ENCODE measurements around the gene ARNT2.
A peak's percentile ranks its signal among the peaks of the same experiment; 100 is the strongest.

The ARNT2 gene

DNA sequence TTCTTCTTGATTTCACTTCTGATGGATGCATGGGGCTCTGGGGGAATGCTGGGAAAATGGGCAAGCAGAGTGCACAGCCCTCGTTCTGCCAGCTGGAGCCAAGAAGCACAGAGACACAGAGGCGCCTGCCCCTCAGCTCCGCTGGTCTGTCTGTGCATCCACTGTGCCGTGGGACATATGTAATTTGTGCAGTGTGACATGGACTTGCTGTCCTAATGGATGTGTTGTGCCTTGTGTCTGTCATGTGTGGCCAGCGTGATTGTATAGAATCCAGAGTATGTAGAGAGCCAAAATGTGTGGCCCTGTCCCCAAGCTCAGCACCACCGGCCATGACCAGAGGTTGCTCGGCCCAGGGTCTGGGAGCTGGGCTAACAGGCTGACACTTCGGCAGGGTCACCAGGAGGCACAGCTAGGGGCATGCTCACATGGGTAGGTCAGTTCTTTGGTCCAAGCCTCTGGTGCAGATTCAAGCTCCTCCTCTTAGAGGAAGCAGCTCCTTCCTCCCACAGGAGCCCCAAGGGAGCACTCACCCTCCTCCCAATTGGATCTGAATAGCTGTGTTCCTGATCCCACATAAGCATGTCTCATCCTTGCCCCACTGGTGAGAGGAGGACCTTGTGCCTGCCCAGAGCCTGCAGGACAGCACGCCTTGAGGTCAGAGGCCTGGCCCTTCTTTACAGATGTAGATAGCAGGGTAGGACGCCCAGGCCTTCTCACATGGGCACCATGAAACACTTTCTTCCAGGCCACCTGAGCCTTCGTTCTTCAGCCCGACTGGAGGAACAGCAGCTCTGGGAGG is 190.1 kb downstream of the ARNT2 start:
- DNase-seq (ENCODE audit: low read depth): no peak

DNA sequence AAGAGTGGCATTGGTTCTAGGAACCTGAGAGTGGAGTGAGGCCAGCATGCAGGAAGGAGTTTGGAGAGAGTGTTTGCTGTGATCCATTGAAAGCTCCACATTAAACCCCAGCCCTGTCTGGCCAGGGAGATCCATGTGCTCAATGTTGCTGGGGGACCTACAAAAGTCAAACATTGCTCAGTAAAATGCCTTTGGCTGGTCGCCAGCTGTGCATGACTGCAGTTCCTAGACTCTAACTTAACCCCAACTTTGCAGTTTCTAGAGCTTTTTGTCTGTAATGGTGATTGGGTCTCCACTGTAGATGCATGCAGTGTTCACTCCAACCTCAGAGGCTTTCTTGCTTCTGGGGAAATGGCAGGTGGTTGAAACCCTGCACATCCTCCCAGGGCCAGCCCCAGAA is 191.2 kb downstream of the ARNT2 start:
- DNase-seq (ENCODE audit: low read depth): no peak

DNA sequence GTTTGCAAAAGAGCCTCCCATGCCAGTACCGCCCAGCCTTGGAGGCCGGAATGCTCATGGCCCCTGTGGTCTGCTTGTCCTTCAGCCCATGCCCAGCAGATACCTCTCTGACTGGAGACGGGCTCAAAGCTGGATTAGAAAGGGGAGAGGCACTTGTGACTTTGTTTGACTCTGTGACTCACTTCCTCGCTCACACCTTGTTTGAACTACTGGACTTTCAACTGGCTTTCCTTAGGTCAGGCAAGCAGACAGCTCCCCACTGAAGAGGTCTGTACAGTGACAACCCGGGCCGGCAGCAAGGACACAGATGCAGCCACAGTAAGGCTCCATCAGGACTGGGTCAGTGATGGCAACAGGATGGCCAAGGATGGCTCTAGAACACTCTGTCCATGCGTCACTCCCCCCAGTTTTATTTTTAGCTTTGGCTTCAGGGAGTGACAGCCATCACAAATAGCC is 192.4 kb downstream of the ARNT2 start:
- DNase-seq (ENCODE audit: low read depth): no peak

DNA sequence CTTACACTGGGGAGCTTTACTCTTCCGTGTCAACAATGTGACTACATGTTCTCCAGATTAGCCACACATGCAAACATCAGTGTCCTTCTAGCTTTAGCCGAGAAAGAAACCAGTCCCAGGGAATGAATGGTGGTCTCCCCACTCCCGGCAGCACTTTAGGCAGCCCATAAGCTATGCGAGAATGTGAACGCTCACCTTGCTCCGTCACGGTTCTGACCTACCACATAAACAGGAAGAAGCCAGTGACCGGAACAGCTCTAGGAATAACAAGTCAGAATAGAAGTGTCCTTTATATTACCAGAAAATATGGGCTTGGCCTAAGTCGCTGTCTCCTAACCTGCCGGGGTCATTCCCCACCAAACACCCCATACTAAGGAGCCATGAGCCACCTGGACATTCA is 192.9 kb downstream of the ARNT2 start:
- no peak for DNase-seq (ENCODE audit: low read depth)

DNA sequence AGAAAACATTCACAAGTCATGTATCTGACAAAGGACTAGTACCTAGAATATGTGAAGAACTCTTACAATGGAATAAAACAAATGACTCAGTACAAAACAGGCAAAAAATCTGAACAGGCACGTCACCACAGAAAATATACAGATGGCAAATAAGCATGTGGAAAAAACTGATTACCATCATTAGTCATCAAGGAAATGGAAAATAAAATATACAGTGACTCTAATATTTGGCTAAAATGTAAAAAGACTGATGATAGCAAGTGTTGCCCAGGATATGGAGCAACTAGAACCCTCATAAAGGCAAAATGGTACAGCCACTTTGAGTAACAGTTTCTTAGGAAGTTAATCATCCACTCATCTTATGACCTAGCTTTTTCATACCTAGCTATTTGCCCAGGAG is 195.2 kb downstream of the ARNT2 start:
- DNase-seq (ENCODE audit: low read depth): peak; percentile 27

- DNase-seq (ENCODE audit: low read depth): no peak
Measured at GRCh38 chr15:80600626-80601025, 196.4 kb downstream of the ARNT2 start.

- DNase-seq (ENCODE audit: low read depth): no peak
Measured at GRCh38 chr15:80601256-80601655, 197.1 kb downstream of the ARNT2 start.

GRCh38 chr15:80604583-80605575 is 200.7 kb downstream of the ARNT2 start:
- no peak for DNase-seq (ENCODE audit: low read depth)

GRCh38 chr15:80605591-80606150 is 201.5 kb downstream of the ARNT2 start:
- DNase-seq (ENCODE audit: low read depth): no peak

DNA sequence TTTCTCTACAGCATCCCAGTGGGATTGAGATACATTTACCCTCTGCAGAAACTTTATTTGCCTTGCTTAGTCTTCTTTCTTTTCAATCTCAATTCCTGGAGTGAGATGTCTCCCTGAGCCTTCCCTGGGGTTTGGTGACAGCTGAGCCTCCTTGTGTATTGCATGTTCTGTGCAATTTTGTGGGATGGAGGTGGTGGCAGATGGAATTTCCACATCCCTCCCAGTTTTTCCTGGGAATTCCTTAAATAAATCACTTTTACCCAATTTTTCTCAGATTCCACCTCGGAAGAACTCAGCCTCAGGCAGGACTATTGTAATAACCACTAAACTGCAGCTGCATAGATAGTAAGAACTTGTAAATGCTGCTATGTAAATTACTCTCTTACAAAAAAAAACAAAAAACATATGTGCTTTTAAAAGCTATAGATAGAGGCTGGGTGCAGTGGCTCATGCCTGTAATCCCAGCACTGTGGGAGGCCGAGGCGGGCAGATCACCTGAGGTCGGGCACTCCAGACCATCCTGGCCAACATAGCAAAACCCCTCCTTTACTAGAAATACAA is 202.4 kb downstream of the ARNT2 start:
- DNase-seq (ENCODE audit: low read depth): no peak

GRCh38 chr15:80607287-80607980 is 203.3 kb downstream of the ARNT2 start:
- no peak for DNase-seq (ENCODE audit: low read depth)

- no peak for DNase-seq (ENCODE audit: low read depth)
Measured at GRCh38 chr15:80608688-80609087, 204.5 kb downstream of the ARNT2 start.

DNA sequence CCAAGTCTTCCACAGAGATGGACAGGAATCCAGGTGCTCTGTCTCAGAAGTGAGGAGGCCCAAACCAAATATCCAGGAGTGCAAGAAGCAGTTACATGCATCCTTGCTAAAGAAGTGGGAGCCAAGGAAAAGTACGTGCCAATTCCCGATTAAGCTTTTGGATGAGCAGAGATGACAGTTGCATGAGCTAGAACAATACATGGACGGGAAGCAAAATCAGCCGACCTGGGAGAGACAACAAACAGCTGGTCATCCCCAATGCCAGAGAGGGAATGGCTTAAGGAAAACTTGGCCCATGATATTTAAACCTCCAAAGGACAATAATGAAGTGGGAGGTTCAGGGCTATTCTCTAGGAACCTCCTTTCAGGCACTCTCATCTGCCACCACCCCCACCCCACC is 204.9 kb downstream of the ARNT2 start:
- DNase-seq (ENCODE audit: low read depth): no peak

GRCh38 chr15:80609512-80609946 is 205.3 kb downstream of the ARNT2 start:
- no peak for DNase-seq (ENCODE audit: low read depth)

GRCh38 chr15:80611543-80612080 is 207.4 kb downstream of the ARNT2 start:
- DNase-seq (ENCODE audit: low read depth): no peak

GRCh38 chr15:80612118-80612823 is 208.1 kb downstream of the ARNT2 start:
- no peak for DNase-seq (ENCODE audit: low read depth)

- no peak for DNase-seq (ENCODE audit: low read depth)
Measured at GRCh38 chr15:80613762-80614365, 209.7 kb downstream of the ARNT2 start.

DNA sequence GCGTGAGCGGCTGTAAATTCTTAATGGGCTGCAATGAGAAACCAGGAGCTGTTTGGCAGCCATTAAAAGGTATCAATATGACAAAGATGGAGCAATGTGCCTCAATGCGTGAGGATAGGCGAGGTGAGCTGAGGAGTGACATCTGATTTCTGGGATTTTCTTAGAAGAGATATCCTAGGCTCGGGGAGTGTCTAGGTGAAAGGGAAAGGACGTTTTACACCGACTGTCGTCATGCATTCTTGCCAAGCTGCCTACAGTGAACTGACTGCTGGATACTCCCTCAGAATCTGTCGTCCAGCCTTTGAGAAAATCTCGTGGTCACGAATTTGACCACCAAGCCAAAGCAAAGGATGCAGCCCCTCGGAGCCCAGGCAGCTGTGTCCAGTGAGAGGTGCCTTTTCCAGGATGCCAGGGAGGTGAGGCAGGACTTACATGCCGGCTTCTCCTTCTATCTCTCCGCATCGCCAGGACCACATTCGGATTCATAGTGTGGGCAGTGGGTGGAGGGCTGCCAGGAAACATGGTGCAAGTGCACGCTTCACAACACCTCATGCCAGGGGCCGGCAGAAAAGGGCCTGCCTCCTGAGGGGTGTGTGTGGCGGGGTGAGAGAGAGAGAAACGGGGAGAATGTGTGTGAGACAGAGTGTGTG is 210.7 kb downstream of the ARNT2 start:
- DNase-seq (ENCODE audit: low read depth): no peak

GRCh38 chr15:80615361-80615736 is 211.2 kb downstream of the ARNT2 start:
- DNase-seq (ENCODE audit: low read depth): no peak
